HG03097 (cell line): Measurements from ENCODE around the gene FOCAD.

ENCODE experiments used
- ATAC-seq: cut with Tn5 transposase; IDR thresholded peaks from one replicate; pipeline ENCODE4 v1.9.1; 2021; ENCODE audit not compliant: unreplicated experiment, low FRiP score

Gene FOCAD

DNA sequence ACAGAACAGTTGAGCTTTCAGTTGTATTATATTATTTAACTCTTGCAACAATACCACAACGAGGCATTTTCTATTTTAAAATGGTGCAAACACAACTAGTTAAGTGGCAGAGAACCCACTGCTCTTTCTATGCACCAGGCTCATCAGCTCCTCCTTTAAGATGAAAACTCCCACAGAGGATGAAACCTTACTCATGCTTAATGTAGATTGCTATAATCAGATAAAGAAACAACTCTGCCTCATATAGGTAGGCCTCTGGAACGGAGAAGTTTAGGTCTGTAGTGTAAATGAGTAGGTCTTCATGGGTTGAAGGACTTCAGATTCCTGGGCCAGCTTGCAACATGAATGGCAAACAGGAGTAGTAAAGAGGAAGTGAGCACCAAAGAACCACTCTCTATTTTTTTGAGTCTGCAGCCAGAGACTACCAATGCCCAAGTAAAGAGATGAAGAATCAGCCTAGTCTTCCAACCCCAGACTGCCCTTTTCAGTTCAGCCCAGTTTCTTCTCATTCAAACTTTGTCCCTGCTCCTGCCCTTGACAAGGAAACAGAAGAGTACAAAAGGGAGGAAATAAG is 313.5 kb downstream of the FOCAD start:
- peak; percentile 61 for ATAC-seq

DNA sequence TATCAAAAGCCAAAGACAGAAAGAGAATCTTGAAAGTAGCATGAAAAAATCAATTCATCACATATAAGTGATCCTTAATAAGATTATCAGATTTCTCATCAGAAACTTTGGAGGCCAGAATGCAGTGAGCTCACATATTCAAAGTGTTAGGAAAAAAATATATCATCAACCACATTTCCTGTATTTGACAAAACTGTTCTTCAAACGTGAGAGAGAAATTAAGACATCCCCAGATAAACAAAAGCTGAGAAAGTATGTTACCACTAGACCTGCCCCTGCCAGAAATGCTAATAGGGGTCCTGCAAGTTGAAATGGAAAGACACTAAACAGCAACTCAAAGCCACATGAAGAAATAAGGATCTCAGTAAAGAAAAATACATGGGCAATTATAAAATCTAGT is 317.5 kb downstream of the FOCAD start:
- no peak for ATAC-seq

DNA sequence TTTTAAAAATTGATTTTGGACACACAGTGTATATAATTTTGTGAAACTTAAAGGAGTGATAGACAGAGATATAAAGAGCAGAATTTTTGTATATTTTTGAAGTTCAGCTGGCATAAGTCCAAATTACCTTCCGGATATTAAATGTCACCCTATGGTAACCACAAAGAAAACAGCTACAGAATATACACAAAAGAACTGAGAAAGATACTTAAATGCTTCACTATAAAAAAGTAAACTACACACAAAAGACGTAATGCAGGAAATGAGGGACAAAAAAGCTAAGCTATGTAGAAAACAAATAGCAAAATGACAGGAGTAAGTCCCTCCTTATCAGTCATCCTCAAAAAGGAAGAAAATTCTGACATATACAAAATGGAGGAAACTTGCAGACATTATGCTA is 318.0 kb downstream of the FOCAD start:
- ATAC-seq, result no peak

DNA sequence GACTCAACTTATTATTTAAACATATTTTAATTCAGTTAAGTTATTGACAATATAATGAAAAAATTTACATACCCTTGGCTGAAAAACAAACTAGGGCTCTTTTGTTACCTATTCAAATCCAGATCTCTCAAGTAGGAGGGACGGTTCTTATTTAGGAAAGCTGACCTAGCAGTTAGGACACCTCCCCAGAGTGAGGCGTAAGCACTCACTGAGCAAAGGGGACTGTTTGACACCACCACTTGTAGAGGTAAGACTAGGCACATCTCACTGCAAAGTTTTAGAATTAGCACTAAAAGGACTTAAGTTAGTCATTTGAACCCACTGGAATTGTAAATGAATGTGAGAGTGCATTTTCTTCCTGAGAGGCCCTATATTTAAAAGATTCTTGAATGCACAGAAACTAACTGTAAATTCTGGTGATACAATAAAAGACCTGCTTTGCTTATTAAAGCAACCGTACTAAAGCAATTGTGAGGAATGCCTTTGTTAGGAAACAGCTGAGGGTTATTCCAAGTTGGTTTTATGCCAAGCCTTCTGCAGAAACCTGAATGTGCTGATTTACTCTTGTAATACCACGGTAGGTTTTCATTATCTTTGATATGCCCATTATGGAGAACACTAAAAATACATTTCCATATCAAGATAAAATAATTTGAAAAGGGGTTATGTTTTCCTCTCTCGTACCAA is 331.2 kb downstream of the FOCAD start:
- no peak for ATAC-seq

DNA sequence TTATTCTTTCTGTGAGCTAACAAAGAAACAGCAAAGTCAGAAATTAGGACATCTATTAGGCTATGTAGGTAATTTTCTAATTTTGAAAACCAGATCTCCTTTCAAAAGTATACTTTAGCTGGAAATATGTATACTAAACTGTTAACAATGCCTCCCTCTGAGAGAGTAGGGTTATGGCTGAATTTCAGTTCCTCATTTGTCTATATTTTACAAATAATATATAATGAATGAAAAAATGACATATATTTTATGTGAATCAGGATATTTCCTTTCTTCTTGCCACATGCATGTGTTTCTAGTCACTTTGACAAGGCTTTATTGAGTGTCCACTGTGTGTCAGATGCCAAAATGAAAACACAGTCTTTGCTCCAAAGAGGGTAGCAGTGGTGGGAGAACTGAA is 331.9 kb downstream of the FOCAD start:
- ATAC-seq, result no peak

- no peak for ATAC-seq
Measured at GRCh38 chr9:21016701-21017491, 332.8 kb downstream of the FOCAD start.

GRCh38 chr9:21018177-21018576 is 334.1 kb downstream of the FOCAD start:
- no peak for ATAC-seq

DNA sequence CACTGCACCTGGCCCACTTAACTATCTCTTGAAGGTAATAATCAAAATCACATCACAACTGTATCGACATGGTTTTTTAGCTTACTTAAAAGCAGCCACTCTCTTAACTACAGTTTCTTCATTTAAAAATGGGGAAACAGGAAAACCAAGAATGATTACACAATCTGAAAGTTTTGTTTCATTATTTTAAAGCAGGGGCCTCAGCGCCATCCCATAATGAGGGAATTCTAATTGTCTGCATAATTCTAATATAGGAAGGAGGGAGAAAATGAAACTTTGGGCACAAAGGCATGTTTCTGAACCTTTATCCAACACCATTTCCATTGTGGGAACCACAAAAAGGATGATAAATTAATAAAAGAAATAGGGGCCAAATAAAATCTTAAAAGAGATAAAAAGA is 339.8 kb downstream of the FOCAD start:
- ATAC-seq, result no peak

- ATAC-seq, result no peak
Measured at GRCh38 chr9:21027295-21027694, 343.2 kb downstream of the FOCAD start.

GRCh38 chr9:21028466-21028865 is 344.4 kb downstream of the FOCAD start:
- no peak for ATAC-seq

GRCh38 chr9:21029661-21030060 is 345.6 kb downstream of the FOCAD start:
- ATAC-seq, result no peak

- ATAC-seq, result peak; percentile 75
Measured at GRCh38 chr9:21030389-21031035, 346.5 kb downstream of the FOCAD start.

DNA sequence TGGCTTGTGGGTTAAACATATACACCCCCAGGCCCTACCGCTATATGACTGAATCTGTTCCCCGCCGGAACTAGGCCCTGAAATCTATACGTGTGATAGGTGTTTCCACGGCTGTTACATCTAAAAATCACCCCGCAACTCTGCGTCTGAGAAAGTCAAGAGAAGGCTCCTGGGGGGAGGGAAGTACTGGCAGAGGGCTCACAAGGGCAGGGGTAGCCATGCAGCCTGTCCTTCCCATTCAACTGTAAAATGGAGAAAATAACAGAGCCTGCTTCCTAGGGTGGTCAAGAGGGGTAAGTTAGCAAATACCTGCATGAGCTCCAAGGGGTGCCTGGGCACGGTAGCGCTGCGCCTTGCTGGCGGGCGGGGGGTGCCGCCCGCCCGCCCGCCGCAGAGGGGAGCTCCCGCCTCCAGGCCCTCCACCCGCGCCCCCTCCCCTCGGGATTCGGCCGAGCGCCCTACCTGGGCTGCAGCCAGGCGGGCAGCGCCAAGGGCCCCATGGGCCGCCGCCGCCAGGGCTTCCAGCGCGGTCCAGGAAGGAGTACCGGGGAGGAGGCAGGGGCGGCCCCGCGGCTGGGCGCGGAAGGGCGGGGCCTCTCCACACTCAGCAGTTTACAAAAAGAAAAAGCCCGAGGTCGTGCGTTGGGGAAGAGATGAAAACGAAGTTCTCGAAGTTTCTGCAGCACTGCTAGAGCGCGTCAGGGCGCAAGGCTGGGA is 347.2 kb downstream of the FOCAD start, which contains the start of gene HACD4:
TSS of gene HACD4 (minus strand) at position 550 of the 717 bp plus-strand sequence. CDS start at position 500, 50 bp downstream.
- ATAC-seq, result peak; percentile 54

GRCh38 chr9:21031808-21032183 is 347.7 kb downstream of the FOCAD start:
- no peak for ATAC-seq

DNA sequence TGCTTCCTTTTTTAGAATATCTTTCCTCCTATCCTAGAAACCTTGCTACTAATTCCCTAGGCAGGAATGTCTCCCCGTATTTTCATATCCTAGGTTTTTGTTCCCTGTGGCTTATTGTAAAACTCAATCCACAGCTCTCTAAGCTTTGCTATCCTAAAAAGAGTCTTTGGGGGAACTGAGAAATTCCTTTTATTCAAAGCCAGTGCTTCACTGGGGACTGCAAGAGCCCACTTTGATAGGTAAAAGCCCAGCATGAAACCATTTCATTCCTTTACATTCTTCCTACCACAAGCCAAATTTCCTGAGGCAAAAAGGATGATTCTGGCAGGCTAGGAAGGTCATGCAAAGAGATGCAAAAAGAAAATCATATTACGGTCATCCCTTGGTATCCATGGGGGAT is 353.2 kb downstream of the FOCAD start:
- no peak for ATAC-seq

DNA sequence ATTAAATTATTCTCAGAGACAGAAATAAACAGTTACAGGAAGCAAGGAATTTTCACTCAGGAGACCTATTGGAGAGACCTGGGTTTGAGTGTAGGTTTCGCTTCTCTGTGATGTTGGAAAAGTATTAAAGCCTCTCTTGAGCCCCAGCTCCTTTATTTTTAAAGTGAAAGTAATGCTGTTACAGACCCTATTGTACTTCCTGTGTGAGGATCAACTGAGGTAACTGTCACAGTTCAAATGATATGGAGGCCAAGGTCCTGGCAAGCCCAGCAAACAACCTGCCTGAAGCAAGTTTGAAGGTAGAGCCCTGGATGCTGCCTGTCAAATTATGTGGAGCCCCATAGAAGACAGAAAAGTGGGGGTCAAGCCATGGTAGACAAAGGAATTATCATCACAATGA is 355.2 kb downstream of the FOCAD start:
- ATAC-seq, result no peak

DNA sequence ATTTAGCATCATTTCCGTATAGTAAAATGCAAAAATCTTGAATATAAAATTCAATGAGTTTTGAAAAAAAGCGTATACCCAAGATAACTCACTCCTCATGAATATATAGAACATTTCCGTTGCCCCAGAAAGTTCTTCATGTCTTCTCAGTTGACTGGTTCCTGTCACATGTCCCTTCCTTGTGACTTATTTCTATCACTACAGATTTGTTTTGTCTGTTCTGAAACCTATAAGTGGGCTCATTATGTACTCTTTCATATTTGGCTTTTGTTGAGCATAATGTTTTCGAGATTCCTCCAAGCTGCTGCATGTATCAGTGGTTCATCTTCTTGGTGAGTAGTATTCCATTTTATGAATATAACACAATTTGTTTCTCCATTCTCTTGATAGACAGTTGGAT is 358.4 kb downstream of the FOCAD start:
- no peak for ATAC-seq

GRCh38 chr9:21043841-21044240 is 359.8 kb downstream of the FOCAD start:
- no peak for ATAC-seq
